ENCODE measurements around the gene DYSF. TPM values are rescaled to one million over a fixed set of nuclear protein-coding genes. Genes with fewer than 3 reads are reported as not detected.

The DYSF gene
- total RNA-seq, 1 experiment from 2014 or later, result 2.2 TPM

GRCh38 chr2:71704131-71704561 is 250.8 kb downstream of the DYSF start:
- CTCF ChIA-PET, result no interaction called here
- Mint-ChIP-seq H3K27me3 (ENCODE audit: insufficient read depth, unreplicated experiment) (peaks cover 5% of the 10 kb centered on the region), H3K9me3 (ENCODE audit: unreplicated experiment) (no peaks in the 10 kb centered on the region), H3K4me1 (ENCODE audit: low read depth, unreplicated experiment) (no peaks in the 10 kb centered on the region), H3K27ac (ENCODE audit: unreplicated experiment) (no peak overlapping the region), H3K4me3 (ENCODE audit: unreplicated experiment) (no peak overlapping the region), H3K36me3 (ENCODE audit: insufficient read depth, unreplicated experiment) (peaks cover 5% of the 10 kb centered on the region)
- no TSS peak for BruUV-seq (replicated peaks)
- Histone ChIP-seq H3K9me3 (no peaks in the 10 kb centered on the region), H3K36me3 (ENCODE audit: control insufficient read depth, insufficient read depth, low read length) (no peaks in the 10 kb centered on the region), H3K27me3 (replicated peaks; ENCODE audit: control insufficient read depth, insufficient read depth, low read length) (no peaks in the 10 kb centered on the region), H3K4me1 (no peaks in the 10 kb centered on the region), H3K4me3 (ENCODE audit: low read depth, low read length) (no peak overlapping the region)
- TF ChIP-seq, protein P1, sequence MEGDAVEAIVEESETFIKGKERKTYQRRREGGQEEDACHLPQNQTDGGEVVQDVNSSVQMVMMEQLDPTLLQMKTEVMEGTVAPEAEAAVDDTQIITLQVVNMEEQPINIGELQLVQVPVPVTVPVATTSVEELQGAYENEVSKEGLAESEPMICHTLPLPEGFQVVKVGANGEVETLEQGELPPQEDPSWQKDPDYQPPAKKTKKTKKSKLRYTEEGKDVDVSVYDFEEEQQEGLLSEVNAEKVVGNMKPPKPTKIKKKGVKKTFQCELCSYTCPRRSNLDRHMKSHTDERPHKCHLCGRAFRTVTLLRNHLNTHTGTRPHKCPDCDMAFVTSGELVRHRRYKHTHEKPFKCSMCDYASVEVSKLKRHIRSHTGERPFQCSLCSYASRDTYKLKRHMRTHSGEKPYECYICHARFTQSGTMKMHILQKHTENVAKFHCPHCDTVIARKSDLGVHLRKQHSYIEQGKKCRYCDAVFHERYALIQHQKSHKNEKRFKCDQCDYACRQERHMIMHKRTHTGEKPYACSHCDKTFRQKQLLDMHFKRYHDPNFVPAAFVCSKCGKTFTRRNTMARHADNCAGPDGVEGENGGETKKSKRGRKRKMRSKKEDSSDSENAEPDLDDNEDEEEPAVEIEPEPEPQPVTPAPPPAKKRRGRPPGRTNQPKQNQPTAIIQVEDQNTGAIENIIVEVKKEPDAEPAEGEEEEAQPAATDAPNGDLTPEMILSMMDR (IDR thresholded peaks at IDR 0.05; ENCODE audit: insufficient read depth in 1 of 2, low read depth in 1 of 2, low read length in 1 of 2, severe bottlenecking in 1 of 2, unreplicated experiment in 1 of 2), result no peak
- intact Hi-C loops (cut with micrococcal nuclease; ENCODE audit: unreplicated experiment), result no loop called here
- POLR2A ChIA-PET, result no interaction called here
- DNase-seq, result no peak

- TF ChIP-seq, protein P1 (IDR thresholded peaks at IDR 0.05; ENCODE audit: insufficient read depth in 1 of 2, low read depth in 1 of 2, low read length in 1 of 2, severe bottlenecking in 1 of 2, unreplicated experiment in 1 of 2), result no peak
- no peak overlapping the region for H3K4me3 ChIP-seq (ENCODE audit: low read depth, low read length)
- Mint-ChIP-seq H3K9me3 (ENCODE audit: unreplicated experiment) (no peaks in the 10 kb centered on the region), H3K27me3 (ENCODE audit: insufficient read depth, unreplicated experiment) (peaks cover 5% of the 10 kb centered on the region), H3K4me3 (ENCODE audit: unreplicated experiment) (no peak overlapping the region), H3K27ac (ENCODE audit: unreplicated experiment) (no peak overlapping the region), H3K36me3 (ENCODE audit: insufficient read depth, unreplicated experiment) (peaks cover 5% of the 10 kb centered on the region), H3K4me1 (ENCODE audit: low read depth, unreplicated experiment) (no peaks in the 10 kb centered on the region)
- H3K36me3 ChIP-seq (ENCODE audit: control insufficient read depth, insufficient read depth, low read length), result no peaks in the 10 kb centered on the region
- no peaks in the 10 kb centered on the region for H3K4me1 ChIP-seq
- no peaks in the 10 kb centered on the region for H3K27me3 ChIP-seq (replicated peaks; ENCODE audit: control insufficient read depth, insufficient read depth, low read length)
- DNase-seq, result no peak
- ChIA-PET POLR2A (no interaction called here), CTCF (no interaction called here)
- no TSS peak for BruUV-seq (replicated peaks)
- H3K9me3 ChIP-seq, result no peaks in the 10 kb centered on the region
- intact Hi-C loops (cut with micrococcal nuclease; ENCODE audit: unreplicated experiment), result no loop called here
These were observed 251.3 kb downstream of the DYSF start for GRCh38 chr2:71704688-71705087.

- H3K9me3 Mint-ChIP-seq (ENCODE audit: unreplicated experiment), result no peaks in the 10 kb centered on the region
- BruUV-seq (replicated peaks), result no TSS peak
- H3K4me1 Mint-ChIP-seq (ENCODE audit: low read depth, unreplicated experiment), result no peaks in the 10 kb centered on the region
- Histone ChIP-seq H3K36me3 (ENCODE audit: control insufficient read depth, insufficient read depth, low read length) (no peaks in the 10 kb centered on the region), H3K4me1 (no peaks in the 10 kb centered on the region), H3K27me3 (replicated peaks; ENCODE audit: control insufficient read depth, insufficient read depth, low read length) (no peaks in the 10 kb centered on the region), H3K4me3 (ENCODE audit: low read depth, low read length) (no peak overlapping the region), H3K9me3 (no peaks in the 10 kb centered on the region)
- H3K27me3 Mint-ChIP-seq (ENCODE audit: insufficient read depth, unreplicated experiment), result peaks cover 5% of the 10 kb centered on the region
- peaks cover 5% of the 10 kb centered on the region for H3K36me3 Mint-ChIP-seq (ENCODE audit: insufficient read depth, unreplicated experiment)
- ChIA-PET POLR2A (no interaction called here), CTCF (interaction anchor here (1.5 kb wide), 1 partner anchor 15 kb away, joined by 3 read pairs; no protein-coding TSS in a partner anchor)
- H3K27ac Mint-ChIP-seq (ENCODE audit: unreplicated experiment), result no peak overlapping the region
- no peak for DNase-seq
- no peak overlapping the region for H3K4me3 Mint-ChIP-seq (ENCODE audit: unreplicated experiment)
- intact Hi-C loops (cut with micrococcal nuclease; ENCODE audit: unreplicated experiment), result no loop called here
- TF ChIP-seq, protein P1 (IDR thresholded peaks at IDR 0.05; ENCODE audit: insufficient read depth in 1 of 2, low read depth in 1 of 2, low read length in 1 of 2, severe bottlenecking in 1 of 2, unreplicated experiment in 1 of 2), result no peak
These were observed 252.0 kb downstream of the DYSF start for GRCh38 chr2:71705171-71705960.

Data from Caco-2 (cell line).